Activated T-cell treated with anti-CD3 and anti-CD28 coated beads, Interleukin-2, amount 50 U/mL, for 4 hours (primary cell): Measurements from ENCODE around the gene CHST15. TPM values are rescaled to one million over a fixed set of nuclear protein-coding genes. Genes with fewer than 3 reads are reported as not detected.

Experiments used
- ATAC-seq, 2 donors: fragments of 200-7000 bp; cut with Tn5 transposase; one replicate each; pipeline ENCODE4 v1.10.0; 2021
- DNase-seq: peaks from one replicate; pipeline ENCODE4 v3.0.0-alpha.2; 2020
- H3K27me3 Mint-ChIP-seq: one replicate; pipeline ENCODE4 v1.8.0; 2021; ENCODE audit warnings: low read depth, mixed read lengths
- H3K36me3 Mint-ChIP-seq: one replicate; pipeline ENCODE4 v1.8.0; 2022; ENCODE audit warnings: mixed read lengths; ENCODE audit not compliant: insufficient read depth
- H3K4me1 Mint-ChIP-seq: one replicate; pipeline ENCODE4 v1.8.0; 2021; ENCODE audit warnings: low read depth, mixed read lengths
- H3K4me3 Mint-ChIP-seq: one replicate; pipeline ENCODE4 v1.8.0; 2021; ENCODE audit warnings: mild to moderate bottlenecking, moderate library complexity, mixed read lengths
- H3K9me3 Mint-ChIP-seq: one replicate; pipeline ENCODE4 v1.8.0; 2021; ENCODE audit warnings: mixed read lengths
- total RNA-seq, 3 donors: library from RNA; stranded (reverse); gene quantifications; one replicate each; pipeline ENCODE4 v1.2.1, GENCODE V29; 2021

The CHST15 gene
- under 1 TPM; 0.08 to 0.29 (median 0.11) TPM for total RNA-seq

- H3K4me1 Mint-ChIP-seq = peaks cover 2% of the 10 kb centered on the region
- H3K9me3 Mint-ChIP-seq = no peaks in the 10 kb centered on the region
- peak; percentile 40 to 56 for ATAC-seq
- no peak for DNase-seq
- H3K36me3 Mint-ChIP-seq = no peaks in the 10 kb centered on the region
- H3K4me3 Mint-ChIP-seq = peak within 1 kb of the TSS; percentile 51
- peaks cover 50% of the 10 kb centered on the region for H3K27me3 Mint-ChIP-seq
These were observed at the start of gene CHST15 for GRCh38 chr10:124092860-124093773. TSS of gene CHST15 (minus strand) at chr10:124093598. CDS start at chr10:124046212, 47,386 bp downstream.

- Mint-ChIP-seq H3K9me3 (no peaks in the 10 kb centered on the region), H3K27me3 (peaks cover 2% of the 10 kb centered on the region), H3K36me3 (no peaks in the 10 kb centered on the region), H3K4me1 (no peaks in the 10 kb centered on the region), H3K4me3 (no peak overlapping the region)
- DNase-seq (no peak), ATAC-seq (no peak)
These were observed 49.6 kb upstream of the CHST15 start for GRCh38 chr10:124142960-124143359.

GRCh38 chr10:124142006-124142739, 48.8 kb upstream of the CHST15 start:
- ATAC-seq = no peak
- H3K4me1 Mint-ChIP-seq = no peaks in the 10 kb centered on the region
- no peaks in the 10 kb centered on the region for H3K36me3 Mint-ChIP-seq

GRCh38 chr10:124138883-124139348, 45.5 kb upstream of the CHST15 start:
- no peak for DNase-seq
- ATAC-seq = no peak
- no peak overlapping the region for H3K4me3 Mint-ChIP-seq
- no peaks in the 10 kb centered on the region for H3K4me1 Mint-ChIP-seq
- H3K27me3 Mint-ChIP-seq = peaks cover 4% of the 10 kb centered on the region
- no peaks in the 10 kb centered on the region for H3K9me3 Mint-ChIP-seq
- H3K36me3 Mint-ChIP-seq = no peaks in the 10 kb centered on the region

More at GRCh38 chr10:124142006-124142739, 48.8 kb upstream of the CHST15 start:
- DNase-seq = no peak
- peaks cover 4% of the 10 kb centered on the region for H3K27me3 Mint-ChIP-seq
- H3K9me3 Mint-ChIP-seq = no peaks in the 10 kb centered on the region
- H3K4me3 Mint-ChIP-seq = no peak overlapping the region

GRCh38 chr10:124138195-124138882, 44.9 kb upstream of the CHST15 start:
- H3K27me3 Mint-ChIP-seq = peaks cover 4% of the 10 kb centered on the region
- no peaks in the 10 kb centered on the region for H3K36me3 Mint-ChIP-seq
- no peak overlapping the region for H3K4me3 Mint-ChIP-seq
- H3K4me1 Mint-ChIP-seq = no peaks in the 10 kb centered on the region
- no peaks in the 10 kb centered on the region for H3K9me3 Mint-ChIP-seq
- DNase-seq (no peak), ATAC-seq (no peak)

- Mint-ChIP-seq H3K36me3 (no peaks in the 10 kb centered on the region), H3K4me3 (no peak overlapping the region), H3K4me1 (no peaks in the 10 kb centered on the region), H3K27me3 (peaks cover 6% of the 10 kb centered on the region), H3K9me3 (no peaks in the 10 kb centered on the region)
- ATAC-seq (no peak), DNase-seq (no peak)
These were observed 41.0 kb upstream of the CHST15 start for GRCh38 chr10:124134251-124134893.

GRCh38 chr10:124132876-124133275, 39.5 kb upstream of the CHST15 start:
- Mint-ChIP-seq H3K4me3 (no peak overlapping the region), H3K36me3 (no peaks in the 10 kb centered on the region), H3K27me3 (peaks cover 4% of the 10 kb centered on the region), H3K4me1 (no peaks in the 10 kb centered on the region), H3K9me3 (no peaks in the 10 kb centered on the region)
- no peak for DNase-seq
- ATAC-seq = no peak

- no peak for DNase-seq
- Mint-ChIP-seq H3K4me1 (no peaks in the 10 kb centered on the region), H3K36me3 (no peaks in the 10 kb centered on the region), H3K4me3 (no peak overlapping the region), H3K27me3 (peaks cover 2% of the 10 kb centered on the region), H3K9me3 (no peaks in the 10 kb centered on the region)
- no peak for ATAC-seq
These were observed 38.9 kb upstream of the CHST15 start for GRCh38 chr10:124132306-124132705.

- Mint-ChIP-seq H3K4me1 (no peaks in the 10 kb centered on the region), H3K4me3 (no peak overlapping the region), H3K9me3 (no peaks in the 10 kb centered on the region), H3K36me3 (no peaks in the 10 kb centered on the region), H3K27me3 (peaks cover 2% of the 10 kb centered on the region)
- DNase-seq (no peak), ATAC-seq (no peak)
These were observed 37.8 kb upstream of the CHST15 start for GRCh38 chr10:124131172-124131571.

GRCh38 chr10:124130198-124130900, 37.0 kb upstream of the CHST15 start:
- H3K36me3 Mint-ChIP-seq = no peaks in the 10 kb centered on the region
- no peak for ATAC-seq
- no peak overlapping the region for H3K4me3 Mint-ChIP-seq
- H3K4me1 Mint-ChIP-seq = no peaks in the 10 kb centered on the region
- H3K27me3 Mint-ChIP-seq = peaks cover 2% of the 10 kb centered on the region
- no peak for DNase-seq
- no peaks in the 10 kb centered on the region for H3K9me3 Mint-ChIP-seq

GRCh38 chr10:124129471-124129870, 36.1 kb upstream of the CHST15 start:
- peaks cover 2% of the 10 kb centered on the region for H3K27me3 Mint-ChIP-seq
- no peaks in the 10 kb centered on the region for H3K36me3 Mint-ChIP-seq
- no peak for ATAC-seq
- no peak for DNase-seq
- H3K4me3 Mint-ChIP-seq = no peak overlapping the region
- H3K9me3 Mint-ChIP-seq = no peaks in the 10 kb centered on the region
- H3K4me1 Mint-ChIP-seq = no peaks in the 10 kb centered on the region

GRCh38 chr10:124128811-124129145, 35.4 kb upstream of the CHST15 start:
- ATAC-seq = no peak
- H3K36me3 Mint-ChIP-seq = no peaks in the 10 kb centered on the region
- H3K9me3 Mint-ChIP-seq = no peaks in the 10 kb centered on the region
- DNase-seq = no peak
- H3K4me3 Mint-ChIP-seq = no peak overlapping the region
- H3K4me1 Mint-ChIP-seq = no peaks in the 10 kb centered on the region
- H3K27me3 Mint-ChIP-seq = peaks cover 2% of the 10 kb centered on the region

- DNase-seq = no peak
- Mint-ChIP-seq H3K36me3 (no peaks in the 10 kb centered on the region), H3K27me3 (peaks cover 2% of the 10 kb centered on the region), H3K4me1 (no peaks in the 10 kb centered on the region), H3K9me3 (no peaks in the 10 kb centered on the region), H3K4me3 (no peak overlapping the region)
- ATAC-seq = no peak
These were observed 34.8 kb upstream of the CHST15 start for GRCh38 chr10:124127965-124128810.
